ENCODE measurements around the gene PSMB5. TPM values are rescaled to one million over a fixed set of nuclear protein-coding genes. Genes with fewer than 3 reads are reported as not detected.

Gene PSMB5
- total and polyA plus RNA-seq, 12 donors, result 55.4 to 377 (median 139) TPM

- Histone ChIP-seq H3K27me3 (no peaks in the 10 kb centered on the region), H3K27ac (no peak within 1 kb of the TSS), H3K4me3 (no peak within 1 kb of the TSS), H3K36me3 (replicated peaks in 1 of 2) (no peaks in the 10 kb centered on the region), H3K4me1 (replicated peaks in 1 of 2) (peaks cover 0 to 5% of the 10 kb centered on the region in 2 donors), H3K9me3 (replicated peaks in 1 of 3) (no peaks in the 10 kb centered on the region)
- DNase-seq, result no peak
- intact Hi-C loops (cut with DNase I), result no loop called here
- 95 to 96% (median 96%) methylated on average over 11 to 36 of the region's 36 CpGs for WGBS, 4 donors
- TF ChIP-seq CTCF (IDR thresholded peaks at IDR 0.05), result no peak
- TF ChIP-seq POLR2A (IDR thresholded peaks at IDR 0.05), result no peak
Measured at GRCh38 chr14:23042162-23042965, 7.7 kb upstream of the PSMB5 start, which contains the start of gene PSMB11. Gene PSMB11, plus strand, starts transcription at chr14:23042212. Its CDS starts 14 bp downstream, at chr14:23042226.

- TF ChIP-seq POLR2A (IDR thresholded peaks at IDR 0.05) (no peak), CTCF (IDR thresholded peaks at IDR 0.05) (no peak)
- Histone ChIP-seq H3K27me3 (no peaks in the 10 kb centered on the region), H3K4me1 (replicated peaks in 1 of 2) (peaks cover 0 to 5% of the 10 kb centered on the region in 2 donors), H3K4me3 (no peak overlapping the region), H3K36me3 (replicated peaks in 1 of 2) (no peaks in the 10 kb centered on the region), H3K9me3 (replicated peaks in 1 of 3) (no peaks in the 10 kb centered on the region), H3K27ac (no peak overlapping the region)
- peak in 2 of 7 donors; percentile 37 to 48 for DNase-seq
- intact Hi-C loops (cut with DNase I), result no loop called here
- 58 to 79% (median 67%) methylated on average over 7 to 8 of the region's 8 CpGs for WGBS, 4 donors
Measured at GRCh38 chr14:23041729-23042128, 7.0 kb upstream of the PSMB5 start.

- WGBS, 4 donors, result 44 to 56% (median 47%) methylated on average over 4 of the region's 4 CpGs
- no peak for DNase-seq
Measured at GRCh38 chr14:23040100-23040499, 5.4 kb upstream of the PSMB5 start.

More at GRCh38 chr14:23040100-23040499, 5.4 kb upstream of the PSMB5 start:
- Histone ChIP-seq H3K4me3 (no peak overlapping the region), H3K4me1 (replicated peaks in 1 of 2) (peaks cover 0 to 10% of the 10 kb centered on the region in 2 donors), H3K27me3 (no peaks in the 10 kb centered on the region), H3K36me3 (replicated peaks in 1 of 2) (no peaks in the 10 kb centered on the region), H3K27ac (no peak overlapping the region), H3K9me3 (replicated peaks in 1 of 3) (no peaks in the 10 kb centered on the region)
- no peak for TF ChIP-seq CTCF (IDR thresholded peaks at IDR 0.05)
- TF ChIP-seq POLR2A (IDR thresholded peaks at IDR 0.05), result no peak
- intact Hi-C loops (cut with DNase I), result no loop called here

Measured in adrenal gland (tissue), 12 donors.